Measurements from ENCODE around the gene PRDM12.

GRCh38 chr9:130639866-130640555, 24.4 kb upstream of the PRDM12 start:
- TF ChIP-seq EP300 (IDR thresholded peaks at IDR 0.05) (no peak), POLR2AphosphoS5 (IDR thresholded peaks at IDR 0.05) (no peak)
- TF ChIP-seq, protein P1, sequence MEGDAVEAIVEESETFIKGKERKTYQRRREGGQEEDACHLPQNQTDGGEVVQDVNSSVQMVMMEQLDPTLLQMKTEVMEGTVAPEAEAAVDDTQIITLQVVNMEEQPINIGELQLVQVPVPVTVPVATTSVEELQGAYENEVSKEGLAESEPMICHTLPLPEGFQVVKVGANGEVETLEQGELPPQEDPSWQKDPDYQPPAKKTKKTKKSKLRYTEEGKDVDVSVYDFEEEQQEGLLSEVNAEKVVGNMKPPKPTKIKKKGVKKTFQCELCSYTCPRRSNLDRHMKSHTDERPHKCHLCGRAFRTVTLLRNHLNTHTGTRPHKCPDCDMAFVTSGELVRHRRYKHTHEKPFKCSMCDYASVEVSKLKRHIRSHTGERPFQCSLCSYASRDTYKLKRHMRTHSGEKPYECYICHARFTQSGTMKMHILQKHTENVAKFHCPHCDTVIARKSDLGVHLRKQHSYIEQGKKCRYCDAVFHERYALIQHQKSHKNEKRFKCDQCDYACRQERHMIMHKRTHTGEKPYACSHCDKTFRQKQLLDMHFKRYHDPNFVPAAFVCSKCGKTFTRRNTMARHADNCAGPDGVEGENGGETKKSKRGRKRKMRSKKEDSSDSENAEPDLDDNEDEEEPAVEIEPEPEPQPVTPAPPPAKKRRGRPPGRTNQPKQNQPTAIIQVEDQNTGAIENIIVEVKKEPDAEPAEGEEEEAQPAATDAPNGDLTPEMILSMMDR (IDR thresholded peaks at IDR 0.05): no peak
